ENCODE results near the gene PLEKHG3.

The PLEKHG3 gene

DNA sequence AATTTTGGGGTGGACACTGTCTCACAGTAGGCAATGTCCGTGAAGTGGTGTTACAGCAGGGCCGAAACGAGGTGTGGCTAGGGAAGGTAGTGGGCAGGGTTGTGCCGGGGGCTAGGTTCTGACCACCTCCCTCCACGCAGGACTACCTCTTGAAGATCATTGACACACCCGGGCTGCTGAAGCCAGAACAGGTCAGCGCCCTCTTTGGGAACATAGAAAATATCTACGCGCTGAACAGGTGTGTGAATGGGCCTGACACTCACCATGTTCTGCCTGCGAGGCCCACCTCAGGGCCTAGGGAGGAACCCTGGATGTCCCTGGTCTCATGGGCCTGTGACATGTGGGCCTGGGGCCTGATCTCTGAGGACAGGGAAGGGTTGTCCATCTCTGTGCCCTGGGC, 24.6 kb downstream of the PLEKHG3 start:
- no peak for DNase-seq

DNA sequence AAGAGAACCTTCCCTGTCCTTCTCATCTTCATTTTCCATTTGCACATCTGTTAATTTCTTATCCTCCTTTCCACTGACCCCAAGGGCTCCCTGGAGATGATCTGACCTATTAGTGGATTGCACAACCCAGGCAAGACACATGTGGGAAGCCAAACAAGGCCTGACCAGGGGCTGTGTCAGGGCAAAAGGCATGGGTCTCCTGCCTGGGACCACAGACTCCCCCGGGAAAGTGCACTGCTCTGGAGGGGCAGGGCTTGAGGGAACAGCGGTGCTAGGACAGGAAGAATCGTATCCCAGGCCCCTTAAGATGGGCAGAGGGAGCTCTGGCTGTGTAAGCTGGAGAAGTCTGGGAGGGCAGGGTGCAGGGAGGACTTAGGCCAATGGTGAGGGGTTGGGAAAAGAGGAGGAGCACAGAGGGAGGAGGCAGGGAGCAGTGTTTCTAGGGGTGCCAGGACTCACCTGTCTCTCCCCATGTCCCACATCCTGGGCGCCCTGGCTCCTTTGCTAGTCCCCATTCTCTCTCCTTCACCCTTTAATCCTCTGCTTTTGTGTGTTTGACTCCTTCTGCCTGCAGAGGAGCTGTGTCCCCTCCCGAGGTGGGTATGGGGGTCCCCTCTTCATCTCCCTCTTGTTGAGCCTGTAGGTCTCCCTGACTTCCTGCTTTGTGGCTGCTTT, 25.3 kb downstream of the PLEKHG3 start:
- DNase-seq = no peak

DNA sequence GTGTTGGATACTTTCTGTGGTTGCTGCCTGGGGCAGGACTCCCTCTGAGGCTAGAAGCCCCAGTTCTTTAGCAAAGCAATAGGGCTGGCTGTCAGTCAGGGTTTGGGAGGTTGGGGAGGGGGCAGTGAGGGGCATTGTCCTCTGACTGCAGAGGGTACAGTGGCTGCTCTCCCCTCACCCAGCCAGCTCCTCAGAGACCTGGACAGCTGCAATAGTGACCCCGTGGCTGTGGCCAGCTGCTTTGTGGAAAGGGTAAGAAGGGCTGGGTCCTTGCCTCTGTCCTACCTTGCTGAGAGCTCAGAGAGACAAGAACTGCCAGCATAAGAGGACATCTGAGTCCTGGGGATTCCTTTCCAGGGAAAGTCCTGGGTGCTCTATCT, 25.8 kb downstream of the PLEKHG3 start:
- no peak for DNase-seq

DNA sequence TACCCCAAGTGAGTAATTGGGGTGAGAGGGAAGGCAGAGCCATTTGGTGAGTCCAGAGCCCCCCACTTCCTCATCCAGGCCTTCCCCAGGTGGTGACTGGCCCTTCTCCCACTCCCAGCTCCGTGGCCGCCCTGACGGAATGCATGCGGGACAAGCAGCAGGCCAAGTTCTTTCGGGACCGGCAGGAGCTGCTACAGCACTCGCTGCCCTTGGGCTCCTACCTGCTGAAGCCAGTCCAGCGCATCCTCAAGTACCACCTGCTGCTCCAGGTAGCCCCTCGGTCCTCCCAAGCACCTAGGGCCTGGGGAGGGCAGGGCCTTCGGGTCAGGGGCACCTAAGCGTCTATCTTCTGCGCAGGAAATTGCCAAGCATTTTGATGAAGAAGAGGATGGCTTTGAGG, 26.5 kb downstream of the PLEKHG3 start:
- no peak for DNase-seq

DNA sequence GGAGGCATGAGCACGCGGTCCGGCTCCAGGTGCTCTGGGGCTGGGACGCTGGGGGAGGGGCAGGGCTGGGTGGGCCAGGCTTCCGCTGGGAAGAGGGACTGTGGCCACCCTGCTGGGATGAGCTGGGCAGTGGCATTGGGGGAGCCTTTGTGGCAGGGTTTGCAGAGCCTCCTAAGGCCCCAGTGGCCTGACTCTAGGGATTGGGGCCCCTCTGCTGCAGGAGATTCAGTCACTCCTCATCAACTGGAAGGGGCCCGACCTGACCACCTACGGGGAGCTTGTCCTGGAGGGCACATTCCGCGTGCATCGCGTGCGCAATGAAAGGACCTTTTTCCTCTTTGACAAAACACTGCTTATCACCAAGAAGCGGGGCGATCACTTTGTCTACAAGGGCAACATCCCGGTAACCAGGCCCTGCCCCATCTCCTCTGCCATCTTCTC, 26.9 kb downstream of the PLEKHG3 start:
- DNase-seq = no peak

DNA sequence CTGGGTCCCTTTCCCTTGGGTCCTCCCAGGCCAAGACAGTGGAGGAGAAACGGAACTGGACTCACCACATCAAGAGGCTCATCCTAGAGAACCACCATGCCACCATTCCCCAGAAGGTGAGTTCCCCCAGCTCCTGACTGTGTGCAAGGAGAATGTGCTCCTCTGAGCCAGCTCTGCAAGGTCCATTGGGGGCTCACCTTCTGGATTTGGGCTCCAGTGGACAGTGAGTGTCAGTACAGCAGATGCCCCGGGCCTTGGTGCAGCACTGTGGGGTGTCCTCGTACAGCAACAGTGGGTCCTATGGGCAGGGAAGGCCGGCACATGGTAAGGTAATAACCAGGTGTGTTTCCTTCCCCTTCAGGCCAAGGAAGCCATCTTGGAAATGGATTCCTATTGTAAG, 27.8 kb downstream of the PLEKHG3 start:
- DNase-seq = no peak

DNA sequence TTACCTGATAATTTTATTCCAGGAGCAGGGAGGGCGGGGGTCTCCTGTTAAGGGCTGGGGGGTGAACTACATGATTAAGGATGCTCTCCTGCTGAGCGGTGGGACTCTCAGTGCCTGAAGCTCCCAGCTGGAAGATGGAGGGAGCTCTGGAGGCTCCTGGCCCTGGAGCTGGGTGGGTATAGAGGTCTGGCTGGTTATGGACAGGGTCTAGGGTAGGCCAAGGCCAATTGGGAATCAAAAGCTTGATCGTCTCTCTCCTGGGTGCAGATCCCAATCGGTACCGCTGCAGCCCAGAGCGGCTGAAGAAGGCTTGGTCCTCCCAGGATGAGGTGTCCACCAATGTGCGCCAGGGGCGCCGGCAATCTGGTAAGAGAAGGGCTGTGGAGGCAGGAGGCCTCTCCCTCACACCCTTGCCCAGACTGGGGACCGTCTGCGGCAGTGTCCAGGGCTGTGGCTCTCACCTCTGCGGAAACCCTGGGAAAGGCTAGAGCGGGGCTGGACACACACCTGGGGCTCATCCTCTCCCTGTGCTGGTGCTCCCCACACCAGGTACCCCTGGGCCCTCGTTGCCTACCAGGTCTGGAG, 28.4 kb downstream of the PLEKHG3 start:
- DNase-seq = no peak

DNA sequence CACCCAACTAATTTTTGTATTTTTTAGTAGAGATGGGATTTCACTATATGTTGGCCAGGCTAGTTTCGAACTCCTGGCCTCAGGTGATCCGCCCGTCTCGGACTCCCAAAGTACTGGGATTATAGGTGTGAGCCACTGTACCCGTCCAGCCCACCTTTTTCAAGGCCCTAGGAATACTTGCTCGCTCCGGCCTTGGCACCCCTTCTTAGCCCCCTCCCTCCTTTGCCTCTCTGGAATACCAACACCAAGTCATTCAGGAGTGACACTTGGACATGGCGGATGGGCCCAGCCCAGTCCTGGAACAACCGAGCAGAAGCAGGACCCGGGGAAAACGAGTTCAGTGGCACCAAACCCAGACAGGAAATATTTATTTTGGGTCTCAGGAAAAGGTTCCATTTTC, 29.1 kb downstream of the PLEKHG3 start:
- no peak for DNase-seq

DNA sequence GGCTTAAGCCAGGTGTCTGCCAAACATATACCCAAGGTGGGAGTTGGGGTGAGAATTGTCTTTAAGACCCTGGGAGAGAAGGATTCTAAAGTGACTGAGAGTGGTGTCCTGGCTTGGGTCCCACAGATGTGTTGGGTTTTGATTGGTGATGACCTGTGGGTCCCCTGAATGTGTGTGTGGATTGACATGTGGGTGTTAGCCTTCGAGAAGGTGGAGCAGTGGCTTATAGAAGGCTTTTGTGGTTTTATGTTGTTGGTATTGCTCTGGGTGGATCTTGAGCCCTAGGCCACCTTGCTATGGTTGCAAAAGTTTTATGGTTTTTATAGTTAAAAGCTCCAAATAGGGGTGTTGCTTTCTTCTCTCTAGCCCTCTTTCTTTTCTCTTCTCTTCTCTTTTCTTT, 29.7 kb downstream of the PLEKHG3 start:
- DNase-seq = no peak

DNA sequence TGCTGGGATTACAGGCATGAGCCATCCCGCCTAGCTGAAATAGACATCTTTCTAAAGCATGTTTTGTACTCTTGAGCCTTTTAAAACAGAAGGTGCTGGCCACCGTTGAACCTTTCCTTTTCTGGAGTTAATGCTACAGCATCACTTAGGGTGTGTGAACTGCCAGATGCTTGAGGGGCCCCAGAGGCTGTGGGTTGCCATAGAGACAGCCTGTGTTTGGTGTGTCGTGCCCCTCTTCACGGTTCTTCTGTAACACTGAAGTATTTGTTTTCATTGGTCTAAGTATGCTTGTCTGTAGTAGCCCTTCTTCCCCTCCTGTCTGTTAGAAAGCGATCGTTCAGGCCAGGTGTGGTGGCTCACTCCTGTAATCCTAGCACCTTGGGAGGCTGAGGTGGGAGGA, 30.8 kb downstream of the PLEKHG3 start:
- DNase-seq = no peak

DNA sequence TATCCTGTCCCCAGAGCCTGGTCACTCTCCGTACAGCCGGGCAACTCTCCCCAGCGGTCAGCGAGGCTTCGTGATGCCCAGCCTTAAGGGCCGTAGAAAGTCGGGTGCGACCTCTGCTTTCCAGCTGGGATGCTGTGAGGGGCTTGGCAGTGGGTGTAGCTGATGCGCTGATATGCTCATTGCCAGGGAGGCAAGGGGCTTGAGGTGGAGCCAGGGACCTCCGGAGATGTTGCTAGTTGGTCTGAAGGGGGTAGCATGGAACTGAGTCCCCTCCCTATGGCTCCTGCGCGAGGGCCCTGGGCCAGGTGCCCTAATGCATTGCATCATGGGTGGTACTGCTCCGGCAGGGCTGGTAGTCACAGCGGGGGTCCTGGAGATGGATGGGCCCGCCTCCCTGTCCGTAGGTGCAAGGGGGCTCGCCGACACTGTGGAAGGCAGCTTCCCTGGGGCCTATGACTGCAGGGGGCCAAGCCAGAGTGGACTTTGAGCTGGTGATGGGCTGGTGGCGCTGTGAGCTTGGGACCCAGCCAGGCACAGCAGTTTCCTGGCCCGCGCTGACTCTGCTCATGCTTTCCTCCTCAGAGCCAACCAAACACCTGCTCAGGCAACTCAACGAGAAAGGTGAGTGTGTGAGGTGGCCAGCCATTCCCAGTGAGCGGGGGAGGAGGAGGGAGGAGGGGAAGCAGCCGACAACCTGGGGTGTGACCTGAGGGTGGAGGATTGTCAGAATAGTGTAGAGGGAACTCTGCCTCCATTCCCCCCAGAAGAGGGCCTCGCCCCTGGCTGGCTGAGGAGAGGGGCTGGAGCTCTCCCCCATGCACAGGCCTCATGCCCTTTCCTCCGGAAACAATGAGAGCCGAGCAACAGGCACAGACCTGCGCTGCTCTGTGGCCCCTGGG, 32.3 kb downstream of the PLEKHG3 start:
- no peak for DNase-seq

DNA sequence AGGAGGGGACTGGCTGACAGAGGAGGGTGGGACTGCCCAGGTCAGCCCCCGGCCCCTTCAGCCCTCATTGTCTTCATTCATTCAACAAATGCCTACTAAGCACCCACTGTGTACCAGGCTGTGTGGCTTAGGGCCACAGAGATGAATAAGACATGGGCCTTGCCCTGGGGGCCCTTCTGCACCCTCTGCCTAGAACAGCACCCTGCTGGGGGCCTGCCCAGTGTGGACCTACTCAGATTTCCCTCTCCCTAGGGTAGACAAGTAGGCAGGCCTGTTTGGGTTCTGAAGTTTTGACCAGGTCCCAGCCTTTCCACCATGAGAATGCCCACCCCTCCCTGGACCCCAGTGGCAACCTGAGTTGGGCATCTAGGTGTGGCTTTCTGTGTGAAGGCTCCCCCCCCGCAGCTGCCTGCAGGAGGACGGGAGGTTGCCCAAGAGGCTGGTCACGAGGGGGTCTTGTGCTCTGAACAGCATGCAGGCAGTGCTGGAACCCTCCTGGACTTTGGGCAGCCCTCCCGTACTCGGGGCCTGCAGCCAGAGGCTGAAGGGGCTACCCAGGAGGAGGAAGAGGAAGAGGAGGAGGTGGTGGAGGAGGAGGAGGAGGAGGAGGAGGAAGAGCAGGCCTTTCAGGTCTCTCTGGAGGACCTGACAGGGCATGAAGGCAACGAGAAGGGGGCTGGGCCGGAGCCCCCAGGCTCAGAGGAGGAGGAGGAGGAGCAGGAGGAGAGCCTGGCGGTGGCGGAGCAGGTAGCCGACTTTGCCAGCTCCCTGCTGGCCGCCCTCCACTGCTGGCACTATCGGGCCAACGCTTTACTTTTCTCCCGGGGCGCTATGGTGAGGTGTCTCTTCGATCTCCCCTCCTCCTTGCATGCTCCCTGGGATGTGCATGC, 33.4 kb downstream of the PLEKHG3 start:
- no peak for DNase-seq

DNA sequence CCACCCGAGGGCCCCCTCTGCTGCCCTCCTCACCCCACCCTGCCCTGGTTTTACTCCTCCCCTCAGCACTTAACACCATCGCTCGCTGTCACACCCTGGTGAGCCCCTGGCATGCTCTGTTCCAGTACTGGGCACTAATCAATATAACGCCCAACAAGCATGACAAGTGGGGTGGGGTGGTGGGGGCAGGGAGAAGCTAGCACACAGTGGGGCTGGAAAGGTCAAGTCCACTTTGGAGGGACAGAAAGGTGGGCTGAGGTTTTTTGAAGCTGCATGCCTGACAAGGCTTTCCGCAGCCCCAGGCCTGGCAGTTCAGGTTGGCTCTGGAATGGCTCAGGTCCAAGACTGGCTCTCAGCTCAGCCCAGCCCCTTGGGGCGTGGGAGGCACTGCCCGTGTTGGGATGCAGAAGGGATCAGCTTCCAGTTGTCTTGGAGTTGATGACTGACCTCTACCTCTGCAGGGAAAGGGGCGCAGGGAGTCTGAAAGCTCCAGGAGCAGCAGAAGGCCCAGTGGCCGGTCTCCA, 34.1 kb downstream of the PLEKHG3 start:
- DNase-seq = no peak

DNA sequence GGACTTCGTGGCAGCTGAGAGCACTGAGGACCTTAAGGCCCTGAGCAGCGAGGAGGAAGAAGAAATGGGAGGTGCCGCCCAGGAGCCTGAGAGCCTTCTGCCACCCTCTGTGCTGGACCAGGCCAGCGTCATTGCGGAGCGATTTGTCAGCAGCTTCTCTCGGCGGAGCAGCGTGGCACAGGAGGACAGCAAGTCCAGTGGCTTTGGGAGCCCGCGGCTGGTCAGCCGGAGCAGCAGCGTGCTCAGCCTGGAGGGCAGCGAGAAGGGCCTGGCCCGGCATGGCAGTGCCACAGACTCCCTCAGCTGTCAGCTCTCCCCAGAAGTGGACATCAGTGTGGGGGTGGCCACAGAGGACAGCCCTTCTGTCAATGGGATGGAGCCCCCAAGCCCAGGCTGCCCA, 37.0 kb downstream of the PLEKHG3 start:
- no peak for DNase-seq

DNA sequence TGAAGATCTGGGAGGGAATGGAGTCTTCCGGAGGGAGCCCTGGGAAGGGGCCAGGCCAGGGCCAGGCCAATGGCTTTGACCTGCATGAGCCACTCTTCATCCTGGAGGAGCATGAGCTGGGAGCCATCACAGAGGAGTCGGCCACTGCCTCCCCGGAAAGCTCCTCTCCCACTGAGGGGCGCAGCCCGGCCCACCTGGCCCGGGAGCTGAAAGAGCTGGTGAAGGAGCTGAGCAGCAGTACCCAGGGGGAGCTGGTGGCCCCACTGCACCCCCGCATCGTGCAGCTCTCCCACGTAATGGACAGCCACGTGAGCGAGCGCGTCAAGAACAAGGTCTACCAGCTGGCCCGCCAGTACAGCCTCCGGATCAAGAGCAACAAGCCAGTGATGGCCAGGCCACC, 37.7 kb downstream of the PLEKHG3 start:
- DNase-seq = no peak

DNA sequence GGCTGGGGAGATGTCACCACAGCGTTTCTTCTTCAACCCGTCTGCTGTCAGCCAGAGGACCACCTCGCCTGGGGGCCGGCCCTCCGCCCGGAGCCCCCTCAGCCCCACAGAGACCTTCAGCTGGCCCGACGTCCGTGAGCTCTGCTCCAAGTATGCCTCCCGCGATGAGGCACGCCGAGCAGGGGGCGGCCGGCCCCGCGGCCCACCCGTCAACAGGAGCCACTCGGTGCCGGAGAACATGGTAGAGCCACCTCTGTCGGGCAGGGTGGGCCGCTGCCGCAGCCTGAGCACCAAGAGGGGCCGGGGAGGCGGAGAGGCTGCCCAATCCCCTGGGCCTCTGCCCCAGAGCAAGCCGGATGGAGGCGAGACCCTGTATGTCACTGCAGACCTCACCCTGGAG, 38.8 kb downstream of the PLEKHG3 start:
- DNase-seq = no peak

DNA sequence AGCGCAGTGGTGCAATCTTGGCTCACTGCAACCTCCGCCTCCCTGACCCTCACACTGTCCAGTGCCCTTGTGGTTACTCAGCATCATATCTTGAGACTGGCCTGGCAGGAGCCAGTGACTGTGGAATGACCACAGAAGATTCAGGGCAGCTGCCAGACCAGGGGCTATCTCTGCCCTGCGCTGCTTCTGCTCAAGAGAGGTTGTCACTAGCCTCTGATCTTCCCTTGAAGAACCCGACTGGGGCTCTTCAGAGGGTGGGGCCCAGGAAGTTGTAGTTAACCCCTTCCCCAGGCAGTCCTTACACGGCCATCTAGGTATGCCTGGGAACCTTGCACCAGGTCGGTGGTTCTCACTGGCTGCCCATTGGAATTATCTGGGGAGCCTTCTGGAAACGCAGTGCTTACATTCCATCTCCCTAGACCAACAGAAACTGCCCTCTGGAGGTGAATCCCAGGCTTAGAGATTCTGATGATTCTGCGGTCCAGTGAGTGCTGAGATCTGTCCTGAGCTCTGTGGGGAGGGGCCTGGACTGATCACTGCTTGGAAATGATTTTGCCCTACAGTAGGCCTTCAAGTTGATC, 41.4 kb downstream of the PLEKHG3 start:
- DNase-seq = no peak

DNA sequence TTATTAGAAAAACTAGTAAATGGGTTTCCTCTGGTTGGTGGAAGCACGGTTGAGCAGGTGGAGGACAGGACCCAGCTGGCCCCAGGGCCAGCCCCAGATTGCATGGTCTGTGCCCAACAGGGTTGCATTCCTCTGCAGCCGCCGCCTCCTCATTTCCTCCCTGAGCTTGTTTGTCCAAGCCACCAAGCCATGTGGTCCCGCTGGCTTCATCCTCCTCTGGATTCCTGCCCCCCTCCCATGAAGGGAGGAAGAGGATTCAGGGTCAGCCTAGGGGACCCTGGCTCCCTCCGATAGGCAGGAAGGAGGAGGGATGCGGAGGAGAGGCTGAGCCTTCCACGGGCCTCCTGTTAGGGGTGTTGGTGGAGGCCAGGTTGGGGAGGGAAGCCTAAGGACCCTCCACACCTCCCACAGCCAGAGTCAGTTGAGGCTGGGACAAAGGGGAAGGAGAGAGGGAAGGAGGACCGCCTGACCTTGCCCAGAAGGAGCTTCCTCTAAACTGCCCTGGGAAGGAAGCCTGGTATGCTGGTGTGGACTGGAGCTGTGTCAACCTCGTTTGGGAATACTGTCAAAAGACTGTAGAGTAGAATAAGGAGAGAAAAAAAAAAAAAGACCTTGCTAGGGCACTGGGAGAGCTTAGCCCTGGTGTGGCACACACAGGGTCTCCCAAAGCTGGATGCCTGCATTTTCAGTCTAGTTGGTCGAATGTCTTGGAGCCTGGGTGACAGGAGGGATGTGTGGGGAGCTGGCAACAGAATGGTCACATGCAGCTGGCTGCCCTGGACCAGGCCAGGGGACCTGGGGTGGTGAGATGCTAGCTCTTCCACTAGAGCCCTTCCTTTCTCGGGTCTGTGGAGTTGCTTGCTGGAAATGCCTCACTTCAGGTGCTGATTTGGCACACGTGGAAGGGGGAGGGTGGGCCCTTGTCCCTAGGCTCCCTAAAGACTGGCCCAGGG, 42.4 kb downstream of the PLEKHG3 start:
- no peak for DNase-seq

DNA sequence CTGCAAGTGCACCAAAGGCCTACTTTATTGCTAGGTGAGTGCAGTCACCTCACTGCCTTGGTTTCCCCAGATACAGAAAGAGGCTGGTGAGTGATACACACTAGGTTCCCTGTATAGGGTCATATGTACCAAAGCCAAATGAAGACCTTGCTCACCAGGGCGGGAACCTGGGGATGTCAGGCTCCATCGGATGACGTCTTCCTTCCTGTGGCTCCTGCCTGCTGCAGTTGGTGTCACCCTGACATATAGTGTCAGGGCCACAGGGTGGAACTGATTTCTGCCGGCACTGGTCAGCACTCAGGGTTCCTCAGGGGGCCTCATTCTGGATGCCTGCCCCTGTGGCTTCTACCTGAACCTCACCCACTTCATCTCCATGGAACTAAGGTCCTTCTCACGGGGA, 43.1 kb downstream of the PLEKHG3 start:
- no peak for DNase-seq

DNA sequence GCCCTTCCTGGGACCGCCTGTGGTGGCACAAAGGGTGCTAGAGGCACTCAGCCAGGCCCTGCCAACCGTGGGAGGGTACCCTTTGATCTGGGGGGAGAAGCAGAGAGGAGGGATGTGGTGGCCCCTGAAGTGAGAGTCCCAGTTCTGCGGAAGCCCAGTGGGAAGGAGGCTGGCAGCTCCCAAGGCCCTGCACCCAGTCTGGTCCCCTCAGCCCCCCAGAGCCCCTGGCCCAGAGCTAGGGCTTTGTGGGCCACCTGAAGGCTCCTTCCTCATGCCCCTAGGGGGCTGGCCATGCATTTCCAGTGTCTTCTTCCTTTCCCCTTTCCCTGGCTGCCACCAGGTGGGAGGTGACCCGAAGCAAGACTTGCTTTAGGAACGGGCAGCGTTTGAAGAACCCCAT, 44.3 kb downstream of the PLEKHG3 start:
- DNase-seq = no peak

DNA sequence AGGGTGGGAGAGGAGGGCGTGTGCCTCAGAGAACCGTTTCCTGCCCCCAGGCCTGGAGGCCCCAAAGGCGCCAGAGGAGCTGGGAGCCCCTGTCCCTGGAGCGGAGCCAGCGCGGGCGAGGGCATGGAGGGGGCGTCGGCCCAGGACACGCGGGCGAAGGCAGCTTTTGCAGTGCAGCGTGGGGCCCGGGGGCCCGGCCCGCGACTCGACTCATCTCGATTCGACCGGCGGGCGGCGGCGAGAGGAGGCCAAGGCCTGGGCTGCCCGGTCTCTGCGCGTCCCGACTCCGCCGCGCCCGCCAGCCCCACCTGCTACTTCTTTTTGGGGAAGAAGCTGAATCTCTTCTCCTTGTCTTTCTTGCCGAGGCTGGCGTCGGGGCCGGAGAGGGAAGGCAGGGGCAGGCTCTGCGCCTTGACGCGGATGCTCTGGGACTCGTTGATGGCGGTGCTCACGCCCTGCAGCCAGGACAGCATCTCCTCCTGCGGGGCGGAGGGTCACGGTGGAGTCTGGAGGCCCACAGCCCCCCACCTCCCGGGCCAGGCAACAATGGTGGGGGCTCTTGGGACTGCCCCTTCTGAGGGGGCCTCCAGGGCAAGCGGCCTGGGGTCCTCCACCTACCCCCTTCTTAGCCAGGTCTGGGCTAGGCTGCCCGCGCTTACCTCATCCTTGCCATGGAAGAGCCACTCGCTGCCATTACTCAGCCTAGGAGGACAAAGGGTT, 44.9 kb downstream of the PLEKHG3 start:
- no peak for DNase-seq

All from NCI-H1436 treated with DMSO at 0.1 percent for 48 hours (cell line).